ENCODE results near the gene STXBP1. TPM values are rescaled to one million over a fixed set of nuclear protein-coding genes. Genes with fewer than 3 reads are reported as not detected.

Gene STXBP1
- total and polyA plus RNA-seq, 9 of the 15 experiments (the other 6 are each of a cell fraction or from before 2014, with no cell fraction given), result 4.6 to 35.1 (median 9.7) TPM

DNA sequence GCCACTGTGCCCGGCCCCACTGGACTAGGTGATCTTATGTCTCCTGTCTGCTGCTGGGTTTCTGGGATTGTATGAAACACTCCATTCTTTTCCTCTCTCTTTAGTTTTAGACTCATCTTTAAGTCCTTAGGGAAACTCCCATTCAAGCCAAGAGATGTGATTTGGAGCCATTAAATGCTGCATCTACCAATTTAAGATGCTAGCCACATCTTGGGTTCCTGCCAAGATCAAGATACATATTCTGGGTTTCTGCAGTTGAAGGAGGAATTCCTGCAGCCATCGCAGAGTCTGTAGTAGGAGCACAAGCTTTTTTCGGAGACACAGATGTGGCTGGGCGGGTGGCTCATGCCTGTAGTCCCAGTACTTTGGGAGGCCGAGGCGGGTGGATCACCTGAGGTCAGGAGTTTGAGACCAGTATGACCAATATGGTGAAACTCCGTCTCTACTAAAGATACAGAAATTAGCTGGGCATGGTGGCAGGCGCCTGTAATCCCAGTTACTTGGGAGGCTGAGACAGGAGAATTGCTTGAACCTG is 23.2 kb downstream of the STXBP1 start:
- no peak overlapping the region for H3K4me2 ChIP-seq (ENCODE audit: insufficient read depth, low read length)
- H3K27ac ChIP-seq (ENCODE audit: extremely low read depth, low read depth, low read length), result no peak overlapping the region
- ATAC-seq (no peak), DNase-seq (ENCODE audit: extremely low read depth in 1 of 4, low spot score in 3 of 4) (no peak), FAIRE-seq (no peak)
- H3K4me3 ChIP-seq, result no peak overlapping the region
- no peaks in the 10 kb centered on the region for H3K9me3 ChIP-seq (replicated peaks; ENCODE audit: control insufficient read depth, insufficient read depth, low read depth, low read length)
- WGBS (ENCODE audit: insufficient coverage, low coverage, missing lambda C conversion rate), result 77% methylated on average over 8 of the region's 8 CpGs
- ChIA-PET POLR2A (no interaction called here), CTCF (ENCODE audit: low intra/inter-chr PET ratio) (interaction anchor here (0.9 to 1.4 kb wide), 3 partner anchors 17 to 100 kb away, joined by 3 to 4 read pairs (median 3); partner anchors contain the start of gene TOR2A)
- H4K20me1 ChIP-seq (replicated peaks; ENCODE audit: control insufficient read depth, insufficient read depth, low read length), result no peaks in the 10 kb centered on the region
- TF ChIP-seq, protein P1, sequence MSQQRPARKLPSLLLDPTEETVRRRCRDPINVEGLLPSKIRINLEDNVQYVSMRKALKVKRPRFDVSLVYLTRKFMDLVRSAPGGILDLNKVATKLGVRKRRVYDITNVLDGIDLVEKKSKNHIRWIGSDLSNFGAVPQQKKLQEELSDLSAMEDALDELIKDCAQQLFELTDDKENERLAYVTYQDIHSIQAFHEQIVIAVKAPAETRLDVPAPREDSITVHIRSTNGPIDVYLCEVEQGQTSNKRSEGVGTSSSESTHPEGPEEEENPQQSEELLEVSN (IDR thresholded peaks at IDR 0.05; ENCODE audit: borderline replicate concordance in 1 of 2, extremely low read depth in 1 of 2, insufficient read depth in 1 of 2, insufficient read length in 1 of 2, low read depth in 1 of 2, low read length in 1 of 2, poor library complexity in 1 of 2, severe bottlenecking in 1 of 2), result no peak
- TF ChIP-seq BMI1 (IDR thresholded peaks at IDR 0.05; ENCODE audit: low read length), result no peak
- no peak for TF ChIP-seq KLF1 (tag; IDR thresholded peaks at IDR 0.05)
- no peak for TF ChIP-seq CBX2 (IDR thresholded peaks at IDR 0.05; ENCODE audit: insufficient read depth, low read length, poor library complexity, severe bottlenecking)
- TF ChIP-seq RBM34 (IDR thresholded peaks at IDR 0.05; ENCODE audit: borderline replicate concordance, insufficient read depth, low read length), result no peak
- TF ChIP-seq DNMT1 (IDR thresholded peaks at IDR 0.05), result no peak
- TF ChIP-seq, protein P2, sequence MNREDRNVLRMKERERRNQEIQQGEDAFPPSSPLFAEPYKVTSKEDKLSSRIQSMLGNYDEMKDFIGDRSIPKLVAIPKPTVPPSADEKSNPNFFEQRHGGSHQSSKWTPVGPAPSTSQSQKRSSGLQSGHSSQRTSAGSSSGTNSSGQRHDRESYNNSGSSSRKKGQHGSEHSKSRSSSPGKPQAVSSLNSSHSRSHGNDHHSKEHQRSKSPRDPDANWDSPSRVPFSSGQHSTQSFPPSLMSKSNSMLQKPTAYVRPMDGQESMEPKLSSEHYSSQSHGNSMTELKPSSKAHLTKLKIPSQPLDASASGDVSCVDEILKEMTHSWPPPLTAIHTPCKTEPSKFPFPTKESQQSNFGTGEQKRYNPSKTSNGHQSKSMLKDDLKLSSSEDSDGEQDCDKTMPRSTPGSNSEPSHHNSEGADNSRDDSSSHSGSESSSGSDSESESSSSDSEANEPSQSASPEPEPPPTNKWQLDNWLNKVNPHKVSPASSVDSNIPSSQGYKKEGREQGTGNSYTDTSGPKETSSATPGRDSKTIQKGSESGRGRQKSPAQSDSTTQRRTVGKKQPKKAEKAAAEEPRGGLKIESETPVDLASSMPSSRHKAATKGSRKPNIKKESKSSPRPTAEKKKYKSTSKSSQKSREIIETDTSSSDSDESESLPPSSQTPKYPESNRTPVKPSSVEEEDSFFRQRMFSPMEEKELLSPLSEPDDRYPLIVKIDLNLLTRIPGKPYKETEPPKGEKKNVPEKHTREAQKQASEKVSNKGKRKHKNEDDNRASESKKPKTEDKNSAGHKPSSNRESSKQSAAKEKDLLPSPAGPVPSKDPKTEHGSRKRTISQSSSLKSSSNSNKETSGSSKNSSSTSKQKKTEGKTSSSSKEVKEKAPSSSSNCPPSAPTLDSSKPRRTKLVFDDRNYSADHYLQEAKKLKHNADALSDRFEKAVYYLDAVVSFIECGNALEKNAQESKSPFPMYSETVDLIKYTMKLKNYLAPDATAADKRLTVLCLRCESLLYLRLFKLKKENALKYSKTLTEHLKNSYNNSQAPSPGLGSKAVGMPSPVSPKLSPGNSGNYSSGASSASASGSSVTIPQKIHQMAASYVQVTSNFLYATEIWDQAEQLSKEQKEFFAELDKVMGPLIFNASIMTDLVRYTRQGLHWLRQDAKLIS (CRISPR knock-in tag; IDR thresholded peaks at IDR 0.05), result no peak
- TF ChIP-seq MCM2 (IDR thresholded peaks at IDR 0.05; ENCODE audit: low read depth), result no peak
- no peak for TF ChIP-seq SMAD2 (IDR thresholded peaks at IDR 0.05; ENCODE audit: low read depth, low read length)
- TF ChIP-seq ZNF561 (CRISPR knock-in tag; conservative IDR thresholded peaks at IDR 0.05), result no peak
- peaks cover 2 to 10% of the 10 kb centered on the region in 2 experiments; a peak in 3 of 5 replicates for H3K4me1 ChIP-seq (replicated peaks in 1 of 2; ENCODE audit: control insufficient read depth in 2 of 2, insufficient read depth in 2 of 2, low read length in 2 of 2)
- H3K79me2 ChIP-seq (ENCODE audit: control insufficient read depth, insufficient read depth, low read length), result no peaks in the 10 kb centered on the region; the same call in 2 of the 3 replicates
- no peaks in the 10 kb centered on the region for H3K27me3 ChIP-seq (ENCODE audit: control insufficient read depth in 2 of 2, insufficient read depth in 2 of 2, low read length in 2 of 2)
- intact Hi-C loops (cut with micrococcal nuclease) (loop anchor here (2.0 kb wide), 1 partner anchor 100 kb away; the partner anchor contains the start of gene TOR2A), in situ Hi-C loops (cut with MboI) (no loop called here)
- no peak overlapping the region for H2AFZ ChIP-seq (ENCODE audit: low read depth, low read length)
- H3K36me3 ChIP-seq (ENCODE audit: control insufficient read depth, insufficient read depth, low read length), result no peaks in the 10 kb centered on the region
- no peak overlapping the region for H3K9ac ChIP-seq (ENCODE audit: insufficient read depth in 1 of 2, low read depth in 2 of 2, low read length in 2 of 2)
- BruUV-seq (replicated peaks), result no TSS peak
- H3K9me1 ChIP-seq (ENCODE audit: control insufficient read depth, insufficient read depth, low read length), result no peaks in the 10 kb centered on the region

Measured in K562 (cell line).